GM10266 (cell line): ENCODE results near the gene GRAMD4.
"Not testable (repeated sequence)": the region's sequence is repeated elsewhere in the genome, so short reads cannot be mapped to it uniquely, and the experiment has no call there.

Experiments used
- DNase-seq: peaks from one replicate; pipeline ENCODE4 v3.0.0; 2012; ENCODE audit errors: extremely low spot score
- TF ChIP-seq, protein P1 (sequence below): IDR thresholded peaks from 2 replicates; pipeline ENCODE4 v1.5.1; 2012; ENCODE audit warnings: mild to moderate bottlenecking, low read depth; ENCODE audit not compliant: control insufficient read depth, insufficient read depth; ENCODE audit errors: missing control alignments

GRAMD4 gene

DNA sequence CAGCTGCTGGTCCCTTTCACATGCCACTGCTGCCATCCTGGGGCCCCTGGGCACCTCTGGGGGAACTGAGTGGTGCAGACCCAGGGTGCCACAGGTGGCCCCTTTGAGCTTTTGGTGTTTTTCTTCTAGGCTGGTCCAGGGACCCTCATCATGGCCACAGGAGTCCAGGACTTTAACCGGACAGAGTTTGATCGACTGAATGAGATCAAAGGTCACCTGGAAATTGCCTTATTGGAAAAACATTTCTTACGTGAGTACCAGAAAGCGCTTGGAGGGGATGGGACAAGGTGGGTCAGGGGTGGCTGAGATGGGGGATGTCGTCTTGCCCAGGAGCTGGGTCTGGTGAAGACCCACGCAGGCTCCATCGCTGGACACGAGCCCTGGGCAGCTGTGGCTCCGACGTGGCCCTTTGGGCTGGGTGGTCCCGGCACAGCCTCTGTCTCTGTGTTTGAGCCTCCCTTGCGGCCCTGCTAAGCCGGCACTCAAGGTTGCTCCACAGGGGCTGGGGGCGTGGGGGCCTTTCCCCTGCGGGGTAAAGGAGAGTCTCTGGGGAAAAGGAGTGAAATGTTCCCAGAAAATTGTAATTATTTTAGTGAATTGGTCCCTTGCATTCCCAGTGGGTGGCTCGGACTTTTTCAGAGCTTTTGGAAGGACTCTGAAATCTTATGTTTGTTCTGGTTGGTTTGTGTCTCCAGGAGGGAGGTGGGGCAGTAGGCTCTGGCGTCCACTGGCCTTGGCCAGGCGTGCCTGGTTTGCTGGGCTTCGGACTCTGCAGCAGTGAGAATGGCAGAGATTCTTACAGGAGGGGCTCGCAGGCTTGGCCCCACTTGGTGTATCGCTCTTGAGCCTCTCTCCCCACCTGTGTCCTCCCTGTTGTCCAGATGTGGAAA is 17.8 kb downstream of the GRAMD4 start:
- no peak for DNase-seq

GRCh38 chr22:46638601-46639431 is 18.6 kb downstream of the GRAMD4 start:
- DNase-seq = no peak

More for the DNA sequence above, 17.8 kb downstream of the GRAMD4 start:
- TF ChIP-seq, protein P1, sequence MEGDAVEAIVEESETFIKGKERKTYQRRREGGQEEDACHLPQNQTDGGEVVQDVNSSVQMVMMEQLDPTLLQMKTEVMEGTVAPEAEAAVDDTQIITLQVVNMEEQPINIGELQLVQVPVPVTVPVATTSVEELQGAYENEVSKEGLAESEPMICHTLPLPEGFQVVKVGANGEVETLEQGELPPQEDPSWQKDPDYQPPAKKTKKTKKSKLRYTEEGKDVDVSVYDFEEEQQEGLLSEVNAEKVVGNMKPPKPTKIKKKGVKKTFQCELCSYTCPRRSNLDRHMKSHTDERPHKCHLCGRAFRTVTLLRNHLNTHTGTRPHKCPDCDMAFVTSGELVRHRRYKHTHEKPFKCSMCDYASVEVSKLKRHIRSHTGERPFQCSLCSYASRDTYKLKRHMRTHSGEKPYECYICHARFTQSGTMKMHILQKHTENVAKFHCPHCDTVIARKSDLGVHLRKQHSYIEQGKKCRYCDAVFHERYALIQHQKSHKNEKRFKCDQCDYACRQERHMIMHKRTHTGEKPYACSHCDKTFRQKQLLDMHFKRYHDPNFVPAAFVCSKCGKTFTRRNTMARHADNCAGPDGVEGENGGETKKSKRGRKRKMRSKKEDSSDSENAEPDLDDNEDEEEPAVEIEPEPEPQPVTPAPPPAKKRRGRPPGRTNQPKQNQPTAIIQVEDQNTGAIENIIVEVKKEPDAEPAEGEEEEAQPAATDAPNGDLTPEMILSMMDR = no peak

DNA sequence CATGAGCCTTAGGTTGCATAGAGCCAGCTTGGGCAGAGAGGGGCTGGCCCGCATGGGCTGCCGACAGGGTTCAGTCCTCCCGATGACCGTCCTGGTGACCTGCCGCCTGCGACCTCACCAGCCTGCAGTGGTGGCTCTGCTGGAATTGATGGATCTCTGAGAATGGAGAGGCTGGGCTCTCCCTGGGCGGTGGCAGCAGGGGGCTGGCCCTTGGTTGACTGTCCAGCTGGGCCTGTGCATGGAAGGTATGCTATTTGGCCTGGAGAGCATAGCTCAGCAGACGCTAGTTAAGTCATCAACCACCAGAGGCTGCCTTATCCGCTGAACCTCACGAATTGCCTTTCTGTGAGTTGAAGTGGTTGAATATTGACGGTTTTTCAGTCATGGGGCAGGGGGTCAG is 19.7 kb downstream of the GRAMD4 start:
- no peak for DNase-seq
- TF ChIP-seq, protein P1 = no peak

More at GRCh38 chr22:46638601-46639431, 18.6 kb downstream of the GRAMD4 start:
- TF ChIP-seq, protein P1 = no peak

DNA sequence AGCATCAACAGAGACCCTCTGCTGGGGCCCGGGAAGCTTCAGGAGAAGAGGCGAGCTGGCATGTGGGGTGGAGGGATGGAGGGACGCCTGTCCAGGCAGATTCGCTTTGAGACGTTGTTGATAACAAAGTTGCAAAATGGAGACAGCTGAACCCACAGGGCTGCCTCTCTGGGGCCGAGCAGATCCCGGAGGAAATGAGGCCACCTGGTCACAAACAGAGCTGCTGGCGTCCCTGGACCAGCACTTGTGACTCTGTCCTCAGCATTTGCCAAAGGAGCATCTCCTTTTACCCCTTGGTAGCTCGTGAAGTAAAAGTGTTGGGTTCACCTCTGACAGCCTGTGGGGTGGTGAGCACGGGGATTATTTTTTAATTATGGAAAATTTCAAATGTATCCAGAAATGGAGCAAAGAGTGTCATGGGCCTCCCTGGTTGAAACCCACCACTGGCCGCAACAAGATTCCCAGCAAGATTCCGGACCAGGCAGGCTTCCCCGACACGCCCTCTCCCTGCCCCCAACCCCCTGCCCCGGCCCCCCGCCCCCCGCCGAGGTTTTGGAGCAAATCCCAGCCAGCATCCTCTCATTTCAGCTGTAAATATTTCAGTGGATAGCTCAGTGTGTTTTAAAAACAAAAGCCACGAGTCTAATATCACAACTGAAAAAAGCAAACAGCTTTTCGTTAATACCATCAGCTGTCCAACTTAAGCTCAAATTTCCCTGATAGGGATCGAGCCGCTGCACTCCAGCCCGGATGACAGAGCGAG is 20.3 kb downstream of the GRAMD4 start:
- no peak for DNase-seq
- TF ChIP-seq, protein P1 = no peak

GRCh38 chr22:46641811-46642266 is 21.7 kb downstream of the GRAMD4 start:
- TF ChIP-seq, protein P1 = no peak
- no peak for DNase-seq

- not testable (repeated sequence) for DNase-seq
These were observed 22.8 kb downstream of the GRAMD4 start for GRCh38 chr22:46642840-46643480.
